BJ (cell line): ENCODE results near the gene DVL2. TPM values are rescaled to one million over a fixed set of nuclear protein-coding genes. Genes with fewer than 3 reads are reported as not detected.
"Not testable (repeated sequence)": the region's sequence is repeated elsewhere in the genome, so short reads cannot be mapped to it uniquely, and the experiment has no call there.

Experiments
- CTCF ChIA-PET: fragments of 350-600 bp; formaldehyde crosslinking; extraction: SDS; loops from one replicate; lab custom pipeline; 2021; ENCODE audit warnings: antibody characterized with exemption, inconsistent platforms; lab: Yijun Ruan, JAX
- POLR2A ChIA-PET: fragments of 300-600 bp; sonication (Branson Sonifier 250); formaldehyde crosslinking; extraction: SDS; loops from one replicate; lab custom pipeline; 2021; ENCODE audit warnings: antibody characterized with exemption; lab: Charles Lee
- DNase-seq: peaks from one replicate; pipeline ENCODE4 v3.0.0-alpha.2; 2011; ENCODE audit warnings: low read depth
- H3K27me3 ChIP-seq: 2 replicates; pipeline ENCODE4 v1.6.0; 2011; ENCODE audit warnings: low read length; ENCODE audit not compliant: control insufficient read depth, insufficient read depth
- H3K36me3 ChIP-seq: 2 replicates; pipeline ENCODE4 v1.5.1; 2011; ENCODE audit warnings: low read length; ENCODE audit not compliant: control insufficient read depth, insufficient read depth
- H3K4me3 ChIP-seq: 2 replicates; pipeline ENCODE4 v1.5.1; 2011; ENCODE audit warnings: low read depth, mild to moderate bottlenecking, control low read depth, low read length
- polyA plus RNA-seq: library from polyadenylated mRNA; depleted of rRNA; stranded (reverse); fragments of >200 nt; gene quantifications from 2 replicates; pipeline ENCODE4 v1.2.3, GENCODE V29; 2011
- TF ChIP-seq, protein P1 (sequence below): IDR thresholded peaks from 2 replicates; pipeline ENCODE4 v1.5.1; 2011; ENCODE audit warnings: low read depth, mild to moderate bottlenecking, control low read depth, inconsistent platforms, low read length, moderate library complexity; ENCODE audit not compliant: insufficient read depth

The DVL2 gene
- polyA plus RNA-seq, 1 experiment, result 5.0 TPM

DNA sequence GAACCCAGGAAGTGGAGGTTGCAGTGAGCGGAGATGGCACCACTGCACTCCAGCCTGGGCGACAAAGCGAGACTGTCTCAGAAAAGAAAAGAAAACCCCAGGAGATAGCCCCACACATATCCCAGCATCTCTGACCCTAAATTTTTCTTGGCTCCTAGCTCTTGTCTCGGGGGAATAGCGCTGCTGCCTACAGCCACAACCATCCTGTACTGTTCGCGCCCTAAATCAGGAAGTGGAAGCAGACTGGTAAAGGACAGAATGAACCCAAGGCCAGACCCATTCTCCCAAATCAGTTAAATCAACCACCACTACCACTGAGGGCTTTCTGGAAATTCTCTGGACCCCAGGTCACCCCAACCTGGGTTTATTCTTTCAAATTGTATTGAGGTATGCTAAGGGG, 15.5 kb upstream of the DVL2 start:
- ChIA-PET POLR2A (no interaction called here), CTCF (interaction anchor here (2.2 kb wide), 1 partner anchor 47 kb away, joined by 8 read pairs; no protein-coding TSS in a partner anchor)
- Histone ChIP-seq H3K36me3 (peaks cover 9% of the 10 kb centered on the region; the same call in 1 of the 2 replicates), H3K27me3 (no peaks in the 10 kb centered on the region), H3K4me3 (peak overlapping the region; percentile 78)
- DNase-seq, result no peak
- TF ChIP-seq, protein P1, sequence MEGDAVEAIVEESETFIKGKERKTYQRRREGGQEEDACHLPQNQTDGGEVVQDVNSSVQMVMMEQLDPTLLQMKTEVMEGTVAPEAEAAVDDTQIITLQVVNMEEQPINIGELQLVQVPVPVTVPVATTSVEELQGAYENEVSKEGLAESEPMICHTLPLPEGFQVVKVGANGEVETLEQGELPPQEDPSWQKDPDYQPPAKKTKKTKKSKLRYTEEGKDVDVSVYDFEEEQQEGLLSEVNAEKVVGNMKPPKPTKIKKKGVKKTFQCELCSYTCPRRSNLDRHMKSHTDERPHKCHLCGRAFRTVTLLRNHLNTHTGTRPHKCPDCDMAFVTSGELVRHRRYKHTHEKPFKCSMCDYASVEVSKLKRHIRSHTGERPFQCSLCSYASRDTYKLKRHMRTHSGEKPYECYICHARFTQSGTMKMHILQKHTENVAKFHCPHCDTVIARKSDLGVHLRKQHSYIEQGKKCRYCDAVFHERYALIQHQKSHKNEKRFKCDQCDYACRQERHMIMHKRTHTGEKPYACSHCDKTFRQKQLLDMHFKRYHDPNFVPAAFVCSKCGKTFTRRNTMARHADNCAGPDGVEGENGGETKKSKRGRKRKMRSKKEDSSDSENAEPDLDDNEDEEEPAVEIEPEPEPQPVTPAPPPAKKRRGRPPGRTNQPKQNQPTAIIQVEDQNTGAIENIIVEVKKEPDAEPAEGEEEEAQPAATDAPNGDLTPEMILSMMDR, result no peak

DNA sequence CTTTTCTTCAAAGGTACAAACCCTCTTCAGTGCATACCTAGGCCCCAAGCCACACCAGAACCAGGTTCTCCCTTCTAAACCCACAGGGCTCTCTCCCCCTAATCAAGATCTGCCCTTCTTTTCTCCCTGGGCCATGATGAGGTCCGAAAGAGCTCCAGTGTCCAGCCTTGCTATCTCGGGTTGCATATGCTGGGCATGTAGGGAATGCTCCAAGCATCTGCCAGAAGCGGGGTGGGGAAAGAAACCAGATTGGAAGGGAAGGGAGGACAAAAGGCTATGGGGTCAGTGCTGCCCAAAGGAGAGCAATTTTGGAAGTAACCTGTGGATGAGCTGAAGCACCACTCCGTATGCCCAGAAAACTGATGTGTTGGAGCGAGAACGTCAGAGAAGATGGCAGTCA, 14.9 kb upstream of the DVL2 start:
- TF ChIP-seq, protein P1, result no peak
- CTCF ChIA-PET, result interaction anchor here (1.2 to 2.2 kb wide), 2 partner anchors 29 to 47 kb away, joined by 4 to 8 read pairs; partner anchors contain the start of genes ACADVL and DLG4
- Histone ChIP-seq H3K36me3 (peaks cover 6% of the 10 kb centered on the region; the same call in 1 of the 2 replicates), H3K27me3 (no peaks in the 10 kb centered on the region), H3K4me3 (no peak overlapping the region)
- POLR2A ChIA-PET, result no interaction called here
- no peak for DNase-seq

DNA sequence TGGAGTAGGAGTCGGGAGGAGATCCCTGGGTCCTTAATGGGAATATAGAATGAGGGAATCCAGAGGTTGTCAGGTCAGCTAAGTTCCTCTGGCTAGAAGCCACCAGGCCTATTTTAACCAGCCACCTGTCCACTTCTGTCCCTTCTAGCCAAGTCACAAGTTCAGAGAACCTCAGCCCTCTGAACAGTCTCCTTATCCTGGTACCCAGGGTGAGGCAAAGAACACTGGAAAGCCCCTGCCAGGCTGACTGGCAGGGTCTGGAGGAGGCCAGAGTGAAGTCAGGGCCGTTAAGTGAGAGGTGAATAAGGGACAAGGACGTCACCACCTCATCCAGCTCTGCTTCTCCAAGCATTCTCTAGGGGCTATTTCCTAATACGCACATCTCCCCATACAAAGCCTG, 14.5 kb upstream of the DVL2 start:
- Histone ChIP-seq H3K27me3 (no peaks in the 10 kb centered on the region), H3K36me3 (peaks cover 4% of the 10 kb centered on the region; the same call in 1 of the 2 replicates), H3K4me3 (no peak overlapping the region)
- ChIA-PET CTCF (interaction anchor here (1.0 to 2.2 kb wide), 3 partner anchors 29 to 78 kb away, joined by 4 to 8 read pairs (median 4); partner anchors contain the start of genes ACADVL and DLG4), POLR2A (no interaction called here)
- no peak for DNase-seq
- TF ChIP-seq, protein P1, result no peak

DNA sequence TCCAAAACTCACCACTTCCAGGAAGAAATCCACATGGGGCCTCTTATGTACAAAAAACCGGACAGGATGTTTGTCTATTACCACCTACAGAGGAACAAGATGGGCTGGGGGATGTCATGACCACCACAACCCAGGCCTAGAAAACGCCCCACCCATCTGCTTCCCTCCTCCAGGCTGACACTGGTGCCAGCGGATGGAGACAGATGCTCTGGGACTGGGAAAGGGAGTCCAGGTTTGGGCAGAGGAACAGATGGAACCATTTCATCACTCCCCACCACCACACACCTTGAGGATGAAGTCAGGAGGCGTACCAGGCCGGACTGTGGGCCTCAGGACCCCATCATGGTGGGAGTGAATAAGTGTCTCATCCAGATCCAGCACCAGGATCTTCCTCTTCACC, 12.5 kb upstream of the DVL2 start:
- ChIA-PET CTCF (no interaction called here), POLR2A (no interaction called here)
- Histone ChIP-seq H3K27me3 (no peaks in the 10 kb centered on the region), H3K4me3 (no peak overlapping the region), H3K36me3 (peaks cover 4% of the 10 kb centered on the region; the same call in 1 of the 2 replicates)
- TF ChIP-seq, protein P1, result no peak
- no peak for DNase-seq

DNA sequence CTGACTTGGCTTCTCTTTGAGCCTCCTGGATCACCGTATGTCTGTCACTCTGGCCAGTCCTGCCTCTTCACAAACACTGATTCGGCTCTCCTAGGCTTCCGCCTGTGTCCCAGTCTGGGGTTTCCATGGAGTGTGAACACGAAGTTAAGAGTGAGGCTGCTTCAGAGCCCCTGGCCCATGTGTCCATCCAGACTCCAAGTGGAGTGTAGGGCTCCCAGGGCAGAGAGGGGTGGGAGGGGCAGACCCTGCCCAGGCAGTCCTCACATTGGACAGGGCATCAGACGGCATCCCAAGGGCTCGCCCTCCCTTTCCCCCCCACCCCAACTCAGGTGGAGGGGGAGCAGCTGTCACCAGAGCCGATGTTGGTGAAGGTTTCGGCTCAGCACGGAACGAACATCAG, 9.5 kb upstream of the DVL2 start:
- H3K36me3 ChIP-seq, H3K27me3 ChIP-seq, DNase-seq, H3K4me3 ChIP-seq, POLR2A ChIA-PET: not testable (repeated sequence)
- CTCF ChIA-PET, result interaction anchor here (0.8 kb wide), 1 partner anchor 28 kb away, joined by 3 read pairs; no protein-coding TSS in a partner anchor

DNA sequence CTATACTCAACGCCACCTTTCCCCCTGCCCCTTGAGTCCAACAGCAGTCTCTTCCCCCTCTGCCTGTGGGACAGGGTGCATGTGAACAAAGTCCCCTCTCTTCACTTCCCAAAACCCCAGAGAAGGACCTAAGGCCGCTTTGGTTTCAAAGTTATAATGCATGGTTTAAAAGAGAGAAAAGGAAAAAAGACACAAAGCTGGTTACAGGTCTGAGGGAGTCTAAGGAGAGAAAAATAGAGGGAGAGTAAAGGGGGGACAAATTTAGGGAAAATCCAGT, 9.1 kb upstream of the DVL2 start:
- POLR2A ChIA-PET, result no interaction called here
- H3K4me3 ChIP-seq, result peak overlapping the region; percentile 67
- CTCF ChIA-PET, result interaction anchor here (0.8 to 1.1 kb wide), 2 partner anchors 28 to 53 kb away, joined by 3 to 4 read pairs; no protein-coding TSS in a partner anchor
- peaks cover 10% of the 10 kb centered on the region for H3K36me3 ChIP-seq
- TF ChIP-seq, protein P1, result no peak
- DNase-seq, result no peak
- H3K27me3 ChIP-seq, result no peaks in the 10 kb centered on the region
